ENCODE results near the gene DCDC2B.

Gene DCDC2B

DNA sequence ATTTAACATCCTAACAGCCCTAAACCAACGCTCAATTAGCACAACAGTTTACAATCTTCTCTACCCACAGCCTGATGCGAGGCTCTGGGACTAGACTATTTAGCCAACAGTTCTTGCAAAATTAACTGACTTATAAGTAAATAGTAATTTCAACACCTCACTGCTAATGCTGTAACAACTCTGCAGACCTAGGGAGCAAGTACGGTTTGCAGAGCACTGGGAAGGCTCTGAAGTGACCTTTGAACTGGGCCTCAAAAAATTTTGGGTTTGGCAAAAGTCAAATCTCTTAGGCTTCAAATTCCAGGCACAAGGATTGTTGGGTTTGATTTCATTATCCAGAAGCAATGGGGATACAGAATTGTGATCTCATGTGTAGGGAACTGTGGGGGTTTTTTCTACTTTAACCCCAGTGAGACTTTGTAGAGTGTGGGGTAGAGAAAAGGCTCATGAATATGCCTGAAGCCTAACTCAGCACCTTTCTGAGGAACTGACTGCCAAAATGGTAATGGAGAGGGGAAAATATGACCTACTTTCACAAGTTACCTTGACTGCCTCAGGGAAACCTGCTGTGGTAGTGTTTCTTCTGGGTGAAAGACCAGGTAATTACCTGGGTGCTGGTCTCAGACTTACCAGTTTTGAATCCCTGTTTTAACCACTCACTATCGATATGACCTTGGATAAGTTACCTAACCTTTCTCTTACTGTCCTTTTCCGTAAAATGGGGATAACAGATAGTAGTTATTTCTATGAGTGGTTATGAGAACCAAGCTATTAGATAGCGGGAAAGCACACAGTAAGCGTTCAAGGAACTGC is 30.3 kb upstream of the DCDC2B start:
- Histone ChIP-seq H3K4me3 (ENCODE audit: low read depth in 1 of 2, low read length in 1 of 2) (peak overlapping the region; percentile 68 to 87), H3K36me3 (peaks cover 14% of the 10 kb centered on the region), H3K9me3 (no peaks in the 10 kb centered on the region), H3K4me1 (ENCODE audit: control insufficient read depth in 1 of 2, insufficient read depth in 1 of 2, low read depth in 1 of 2, low read length in 1 of 2) (peaks cover 33 to 43% of the 10 kb centered on the region in 2 experiments), H3K27ac (peak overlapping the region; percentile 89), H3K27me3 (no peaks in the 10 kb centered on the region)
- TF ChIP-seq, protein P1, sequence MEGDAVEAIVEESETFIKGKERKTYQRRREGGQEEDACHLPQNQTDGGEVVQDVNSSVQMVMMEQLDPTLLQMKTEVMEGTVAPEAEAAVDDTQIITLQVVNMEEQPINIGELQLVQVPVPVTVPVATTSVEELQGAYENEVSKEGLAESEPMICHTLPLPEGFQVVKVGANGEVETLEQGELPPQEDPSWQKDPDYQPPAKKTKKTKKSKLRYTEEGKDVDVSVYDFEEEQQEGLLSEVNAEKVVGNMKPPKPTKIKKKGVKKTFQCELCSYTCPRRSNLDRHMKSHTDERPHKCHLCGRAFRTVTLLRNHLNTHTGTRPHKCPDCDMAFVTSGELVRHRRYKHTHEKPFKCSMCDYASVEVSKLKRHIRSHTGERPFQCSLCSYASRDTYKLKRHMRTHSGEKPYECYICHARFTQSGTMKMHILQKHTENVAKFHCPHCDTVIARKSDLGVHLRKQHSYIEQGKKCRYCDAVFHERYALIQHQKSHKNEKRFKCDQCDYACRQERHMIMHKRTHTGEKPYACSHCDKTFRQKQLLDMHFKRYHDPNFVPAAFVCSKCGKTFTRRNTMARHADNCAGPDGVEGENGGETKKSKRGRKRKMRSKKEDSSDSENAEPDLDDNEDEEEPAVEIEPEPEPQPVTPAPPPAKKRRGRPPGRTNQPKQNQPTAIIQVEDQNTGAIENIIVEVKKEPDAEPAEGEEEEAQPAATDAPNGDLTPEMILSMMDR (IDR thresholded peaks at IDR 0.05), result no peak

DNA sequence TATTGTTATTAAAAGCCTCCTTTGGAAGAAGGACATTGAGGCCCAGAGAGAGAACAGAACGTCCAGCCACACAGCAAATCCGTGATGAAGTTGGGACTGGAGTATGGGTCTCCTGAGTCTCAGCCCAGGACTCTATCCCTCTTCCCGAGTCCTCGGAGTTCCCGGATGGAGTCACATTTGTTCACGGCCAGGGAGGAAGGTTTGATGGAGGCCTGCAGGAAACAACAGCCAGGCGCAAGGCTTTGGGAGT is 29.8 kb upstream of the DCDC2B start:
- TF ChIP-seq, protein P1 (IDR thresholded peaks at IDR 0.05), result no peak
- Histone ChIP-seq H3K4me1 (ENCODE audit: control insufficient read depth in 1 of 2, insufficient read depth in 1 of 2, low read depth in 1 of 2, low read length in 1 of 2) (peaks cover 33 to 43% of the 10 kb centered on the region in 2 experiments), H3K36me3 (peaks cover 12% of the 10 kb centered on the region)

DNA sequence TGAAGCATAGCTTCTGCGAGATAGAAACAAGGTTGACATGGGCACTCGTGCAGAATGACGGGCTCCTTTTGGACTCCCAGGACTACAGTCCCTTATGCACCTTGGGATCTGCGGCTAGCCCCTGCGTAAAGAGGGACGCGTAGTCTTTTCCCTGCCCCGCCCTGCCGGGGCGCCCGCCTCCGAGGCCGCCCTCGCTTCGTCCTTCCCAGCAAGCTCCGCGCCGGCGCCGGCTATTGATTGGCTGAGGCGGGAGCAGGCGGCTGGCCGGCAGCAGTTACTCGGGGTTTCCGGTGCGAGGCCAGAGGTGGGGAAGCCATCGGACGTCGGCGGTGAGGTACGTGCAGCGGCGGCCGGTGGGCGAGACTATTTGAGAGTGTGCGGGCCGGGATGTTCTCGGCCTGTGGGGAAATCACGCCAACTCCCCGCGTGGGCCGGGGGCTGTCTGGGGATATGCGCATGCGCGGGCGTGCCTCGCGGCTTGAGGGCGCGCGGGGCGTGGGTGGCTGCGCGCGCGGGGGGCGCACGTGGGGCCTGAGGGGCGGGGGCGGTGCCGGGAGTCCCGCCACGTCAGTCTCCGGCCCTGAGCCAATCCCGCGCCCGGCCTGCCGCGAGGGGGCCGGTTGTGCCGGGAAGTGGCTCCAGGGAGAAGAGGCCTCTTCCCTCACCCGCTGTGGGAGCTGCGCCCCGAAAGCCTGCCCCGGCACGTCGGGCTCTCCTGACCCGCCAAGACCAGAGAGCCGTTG is 29.3 kb upstream of the DCDC2B start, which contains the start of gene TXLNA:
Gene TXLNA, plus strand, starts transcription at position 233 of the 743 bp plus-strand sequence. CDS start 671 bp downstream, outside the sequence.
- Histone ChIP-seq H3K9me3 (no peaks in the 10 kb centered on the region), H3K4me3 (ENCODE audit: low read depth in 1 of 2, low read length in 1 of 2) (peak within 1 kb of the TSS; percentile 68 to 87), H3K4me1 (ENCODE audit: control insufficient read depth in 1 of 2, insufficient read depth in 1 of 2, low read depth in 1 of 2, low read length in 1 of 2) (peaks cover 33 to 43% of the 10 kb centered on the region in 2 experiments), H3K27ac (peak within 1 kb of the TSS; percentile 89), H3K36me3 (peaks cover 14% of the 10 kb centered on the region), H3K27me3 (no peaks in the 10 kb centered on the region)
- TF ChIP-seq, protein P1 (IDR thresholded peaks at IDR 0.05), result peak; percentile 49

More for the DNA sequence above, 29.8 kb upstream of the DCDC2B start:
- no peaks in the 10 kb centered on the region for H3K27me3 ChIP-seq
- H3K27ac ChIP-seq, result peak overlapping the region; percentile 89
- peak overlapping the region; percentile 68 to 87 for H3K4me3 ChIP-seq (ENCODE audit: low read depth in 1 of 2, low read length in 1 of 2)
- H3K9me3 ChIP-seq, result no peaks in the 10 kb centered on the region

DNA sequence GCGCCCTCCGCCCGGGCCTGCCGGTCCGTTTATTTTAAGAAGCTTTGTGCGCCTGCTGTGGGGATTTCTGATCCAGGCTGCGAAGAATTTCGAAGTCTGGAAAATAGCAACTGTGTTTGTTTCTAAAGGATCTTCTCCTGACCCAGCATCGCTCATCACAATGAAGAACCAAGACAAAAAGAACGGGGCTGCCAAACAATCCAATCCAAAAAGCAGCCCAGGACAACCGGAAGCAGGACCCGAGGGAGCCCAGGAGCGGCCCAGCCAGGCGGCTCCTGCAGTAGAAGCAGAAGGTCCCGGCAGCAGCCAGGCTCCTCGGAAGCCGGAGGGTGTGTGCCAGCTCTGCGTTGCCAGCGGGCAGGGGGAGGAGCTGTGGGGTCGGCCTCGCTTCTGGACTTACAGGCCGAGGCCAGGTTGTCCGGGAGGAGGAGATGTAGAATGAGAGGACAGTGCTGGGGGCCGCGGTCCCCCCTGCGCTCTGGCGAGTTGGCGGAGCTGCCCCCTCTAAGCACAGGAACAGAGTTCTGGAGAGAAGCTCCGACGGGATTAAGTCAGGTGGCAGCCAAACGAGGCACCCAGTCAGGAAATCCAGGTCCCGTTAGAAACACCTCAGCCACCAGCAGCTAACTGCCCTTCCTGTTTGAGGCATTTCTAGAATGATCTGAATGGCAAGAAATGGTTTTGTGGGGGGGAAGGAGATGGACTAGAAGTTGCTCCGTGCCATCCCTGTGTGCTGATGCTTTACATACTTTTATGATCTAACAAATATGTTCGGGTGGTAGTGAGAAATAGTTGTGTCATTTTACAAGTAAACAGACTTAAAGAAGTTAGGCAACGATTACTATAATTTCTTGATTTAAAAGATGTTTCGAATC is 28.5 kb upstream of the DCDC2B start:
- Histone ChIP-seq H3K27me3 (no peaks in the 10 kb centered on the region), H3K36me3 (peaks cover 14% of the 10 kb centered on the region), H3K27ac (peak overlapping the region; percentile 89), H3K4me1 (ENCODE audit: control insufficient read depth in 1 of 2, insufficient read depth in 1 of 2, low read depth in 1 of 2, low read length in 1 of 2) (peaks cover 33 to 43% of the 10 kb centered on the region in 2 experiments), H3K4me3 (ENCODE audit: low read depth in 1 of 2, low read length in 1 of 2) (peak overlapping the region; percentile 68 to 87), H3K9me3 (no peaks in the 10 kb centered on the region)
- TF ChIP-seq, protein P1 (IDR thresholded peaks at IDR 0.05), result no peak

DNA sequence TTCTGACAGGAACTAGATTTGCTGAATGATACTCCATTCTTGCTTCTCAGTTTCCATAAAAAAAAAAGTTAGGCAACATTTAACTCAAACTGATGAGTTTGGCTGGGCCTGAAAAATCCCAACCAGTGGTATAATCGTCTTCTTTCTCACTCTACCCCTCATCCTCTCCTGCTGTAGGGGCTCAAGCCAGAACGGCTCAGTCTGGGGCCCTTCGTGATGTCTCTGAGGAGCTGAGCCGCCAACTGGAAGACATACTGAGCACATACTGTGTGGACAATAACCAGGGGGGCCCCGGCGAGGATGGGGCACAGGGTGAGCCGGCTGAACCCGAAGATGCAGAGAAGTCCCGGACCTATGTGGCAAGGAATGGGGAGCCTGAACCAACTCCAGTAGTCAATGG is 27.8 kb upstream of the DCDC2B start:
- no peaks in the 10 kb centered on the region for H3K9me3 ChIP-seq
- H3K4me1 ChIP-seq (ENCODE audit: control insufficient read depth in 1 of 2, insufficient read depth in 1 of 2, low read depth in 1 of 2, low read length in 1 of 2), result peaks cover 33 to 45% of the 10 kb centered on the region in 2 experiments
- no peak overlapping the region for H3K27ac ChIP-seq
- H3K4me3 ChIP-seq (ENCODE audit: low read depth in 1 of 2, low read length in 1 of 2), result no peak overlapping the region
- TF ChIP-seq, protein P1 (IDR thresholded peaks at IDR 0.05), result no peak
- H3K36me3 ChIP-seq, result peaks cover 20% of the 10 kb centered on the region
- no peaks in the 10 kb centered on the region for H3K27me3 ChIP-seq

Measured in neutrophil (primary cell).